GM06990 (cell line): ENCODE measurements around the gene RHOBTB1.
A peak's percentile ranks its signal among the peaks of the same experiment; 100 is the strongest.

Experiments used
- DNase-seq: peaks from one replicate; pipeline ENCODE4 v3.0.0-alpha.2; 2011; ENCODE audit not compliant: insufficient read length; ENCODE audit errors: extremely low read depth
- H3K27me3 ChIP-seq: replicated peaks from 2 replicates; pipeline ENCODE4 v1.6.0; 2011; ENCODE audit warnings: low read length; ENCODE audit not compliant: control insufficient read depth, insufficient read depth
- H3K36me3 ChIP-seq: 2 replicates; pipeline ENCODE4 v1.5.1; 2011; ENCODE audit warnings: low read length; ENCODE audit not compliant: control insufficient read depth, insufficient read depth
- H3K4me3 ChIP-seq: replicated peaks from 2 replicates; pipeline ENCODE4 v1.5.1; 2011; ENCODE audit warnings: low read depth, mild to moderate bottlenecking, control low read depth, low read length
- CTCF ChIP-seq: IDR thresholded peaks from 2 replicates; pipeline ENCODE4 v1.5.1; 2011; ENCODE audit warnings: low read length, control low read depth, mild to moderate bottlenecking, inconsistent platforms; ENCODE audit not compliant: insufficient read depth, poor library complexity, severe bottlenecking

Gene RHOBTB1, protein sequence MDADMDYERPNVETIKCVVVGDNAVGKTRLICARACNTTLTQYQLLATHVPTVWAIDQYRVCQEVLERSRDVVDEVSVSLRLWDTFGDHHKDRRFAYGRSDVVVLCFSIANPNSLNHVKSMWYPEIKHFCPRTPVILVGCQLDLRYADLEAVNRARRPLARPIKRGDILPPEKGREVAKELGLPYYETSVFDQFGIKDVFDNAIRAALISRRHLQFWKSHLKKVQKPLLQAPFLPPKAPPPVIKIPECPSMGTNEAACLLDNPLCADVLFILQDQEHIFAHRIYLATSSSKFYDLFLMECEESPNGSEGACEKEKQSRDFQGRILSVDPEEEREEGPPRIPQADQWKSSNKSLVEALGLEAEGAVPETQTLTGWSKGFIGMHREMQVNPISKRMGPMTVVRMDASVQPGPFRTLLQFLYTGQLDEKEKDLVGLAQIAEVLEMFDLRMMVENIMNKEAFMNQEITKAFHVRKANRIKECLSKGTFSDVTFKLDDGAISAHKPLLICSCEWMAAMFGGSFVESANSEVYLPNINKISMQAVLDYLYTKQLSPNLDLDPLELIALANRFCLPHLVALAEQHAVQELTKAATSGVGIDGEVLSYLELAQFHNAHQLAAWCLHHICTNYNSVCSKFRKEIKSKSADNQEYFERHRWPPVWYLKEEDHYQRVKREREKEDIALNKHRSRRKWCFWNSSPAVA

DNA sequence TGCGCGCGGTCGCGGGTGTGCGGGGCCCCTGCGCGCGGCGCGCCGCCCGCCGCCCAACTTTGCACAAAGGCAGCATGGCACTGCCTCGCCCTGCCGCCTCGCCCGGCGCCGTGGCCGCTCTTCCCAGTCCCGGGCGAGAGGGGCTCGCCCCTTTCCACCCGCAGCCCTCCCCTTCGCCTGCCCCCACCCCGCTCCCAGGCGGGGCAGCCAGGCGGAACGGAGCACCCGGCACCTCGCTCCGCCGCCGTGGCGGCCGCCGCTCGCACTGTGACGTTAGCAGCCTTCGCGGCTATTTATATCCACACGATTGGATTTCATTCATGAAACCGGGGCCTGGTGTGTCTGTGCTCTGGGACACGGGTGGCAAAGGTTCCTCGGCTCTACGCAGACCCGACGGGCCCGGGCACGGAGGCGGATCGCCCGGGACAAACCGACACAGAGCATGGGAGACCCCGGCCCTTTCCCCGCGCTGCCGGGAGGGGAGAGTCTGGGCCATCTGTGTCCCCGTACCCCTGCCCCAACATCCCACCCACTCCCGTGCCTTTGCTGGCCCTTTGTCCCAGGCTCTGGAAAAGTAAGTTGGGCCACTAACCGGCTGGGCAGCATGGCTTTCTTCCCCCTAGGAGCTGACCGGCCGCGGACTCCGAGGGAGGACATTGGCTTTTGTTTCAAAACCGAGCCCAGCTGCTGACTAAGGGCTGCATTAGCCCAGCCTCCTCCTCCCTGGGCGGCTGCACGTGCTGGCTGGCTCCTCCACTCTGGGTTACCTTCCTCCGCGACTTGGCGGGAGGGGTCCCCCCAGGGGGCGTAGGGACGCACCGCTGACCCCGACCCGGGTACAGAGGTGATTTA, at the start of gene RHOBTB1:
TSS of gene RHOBTB1 (minus strand) at position 128 of the 852 bp plus-strand sequence. CDS start 32,643 bp downstream, outside the sequence.
- Histone ChIP-seq H3K4me3 (peak within 1 kb of the TSS; percentile 50), H3K36me3 (no peaks in the 10 kb centered on the region), H3K27me3 (peaks cover 5% of the 10 kb centered on the region)
- DNase-seq: peak; percentile 41
- TF ChIP-seq CTCF: no peak

- no peak for TF ChIP-seq CTCF
- no peaks in the 10 kb centered on the region for H3K27me3 ChIP-seq
- no peak overlapping the region for H3K4me3 ChIP-seq
- no peak for DNase-seq
- H3K36me3 ChIP-seq: no peaks in the 10 kb centered on the region
These were observed 48.7 kb upstream of the RHOBTB1 start for GRCh38 chr10:60992636-60993035.

DNA sequence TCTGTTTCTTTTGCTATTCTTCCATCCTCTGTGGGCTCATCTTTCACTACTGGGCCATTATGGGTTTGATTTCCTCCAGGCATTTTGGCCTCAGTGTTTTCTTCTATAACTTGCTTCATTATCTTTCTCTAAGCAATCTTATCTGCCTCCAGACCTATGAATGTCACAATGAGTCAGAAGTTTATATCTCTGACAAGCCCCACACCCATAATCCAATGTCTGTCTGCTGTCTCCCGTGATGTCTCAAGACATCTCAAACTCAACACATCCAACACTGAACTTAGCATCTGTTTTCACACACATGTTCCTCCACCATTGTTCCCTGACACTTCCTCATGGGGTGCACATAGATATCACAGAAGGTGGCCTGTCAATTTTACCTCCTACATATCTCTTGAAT, 46.7 kb upstream of the RHOBTB1 start:
- no peaks in the 10 kb centered on the region for H3K36me3 ChIP-seq
- no peak for DNase-seq
- TF ChIP-seq CTCF: no peak
- H3K27me3 ChIP-seq: no peaks in the 10 kb centered on the region
- H3K4me3 ChIP-seq: no peak overlapping the region

- no peak overlapping the region for H3K4me3 ChIP-seq
- DNase-seq: peak; percentile 13
- H3K27me3 ChIP-seq: no peaks in the 10 kb centered on the region
These were observed 45.5 kb upstream of the RHOBTB1 start for GRCh38 chr10:60989400-60989876.

DNA sequence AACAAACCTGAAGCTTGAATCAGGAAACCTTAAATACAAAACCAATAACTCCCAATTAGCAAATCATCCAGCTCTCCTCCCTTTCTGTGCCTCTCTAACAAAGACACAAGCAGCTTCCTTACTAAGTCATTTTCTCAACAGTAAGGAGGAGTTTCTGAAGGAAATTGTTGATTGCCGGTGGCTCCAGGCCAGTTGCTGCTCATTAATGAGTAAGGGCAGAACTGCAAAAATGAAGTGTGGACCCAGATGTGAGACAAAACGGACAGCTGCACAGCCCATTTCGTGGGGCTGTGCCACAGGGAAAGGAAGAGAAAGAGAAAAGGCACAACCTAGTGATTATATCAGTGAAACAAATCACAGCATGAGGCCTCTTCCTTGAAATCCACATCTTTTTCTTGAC, 42.8 kb upstream of the RHOBTB1 start:
- no peak for TF ChIP-seq CTCF
- H3K27me3 ChIP-seq: no peaks in the 10 kb centered on the region
- no peaks in the 10 kb centered on the region for H3K36me3 ChIP-seq
- H3K4me3 ChIP-seq: no peak overlapping the region
- no peak for DNase-seq

More at GRCh38 chr10:60989400-60989876, 45.5 kb upstream of the RHOBTB1 start:
- H3K36me3 ChIP-seq: no peaks in the 10 kb centered on the region
- TF ChIP-seq CTCF: no peak
